Calu3 (cell line): ENCODE results near the gene TSPAN18. TPM values are rescaled to one million over a fixed set of nuclear protein-coding genes. Genes with fewer than 3 reads are reported as not detected.

Experiments
- BruUV-seq: library from RNA; stranded (reverse); fragments of 400-500 nt; replicated peaks from 2 replicates; lab custom pipeline; 2021; lab: Mats Ljungman, UMichigan
- CTCF ChIA-PET: fragments of 300-600 bp; sonication (Branson Sonifier 250); formaldehyde crosslinking; loops from one replicate; lab custom pipeline; 2022; ENCODE audit warnings: antibody characterized with exemption; lab: Charles Lee
- DNase-seq: peaks from one replicate; pipeline ENCODE4 v3.0.0; 2022
- H3K27ac Mint-ChIP-seq: one replicate; pipeline ENCODE4 v1.8.0; 2022; ENCODE audit warnings: mixed read lengths; ENCODE audit not compliant: unreplicated experiment
- H3K27me3 Mint-ChIP-seq: one replicate; pipeline ENCODE4 v1.8.0; 2022; ENCODE audit warnings: mixed read lengths; ENCODE audit not compliant: unreplicated experiment
- H3K36me3 Mint-ChIP-seq: one replicate; pipeline ENCODE4 v1.8.0; 2022; ENCODE audit warnings: mild to moderate bottlenecking, moderate library complexity, mixed read lengths; ENCODE audit not compliant: insufficient read depth, unreplicated experiment
- H3K4me1 Mint-ChIP-seq: one replicate; pipeline ENCODE4 v1.8.0; 2022; ENCODE audit warnings: mild to moderate bottlenecking, low read depth, mixed read lengths; ENCODE audit not compliant: unreplicated experiment
- H3K4me3 Mint-ChIP-seq: one replicate; pipeline ENCODE4 v1.8.0; 2022; ENCODE audit warnings: mild to moderate bottlenecking, low read depth, moderate library complexity, mixed read lengths; ENCODE audit not compliant: unreplicated experiment
- H3K9me3 Mint-ChIP-seq: one replicate; pipeline ENCODE4 v1.8.0; 2022; ENCODE audit warnings: low read depth, mixed read lengths; ENCODE audit not compliant: unreplicated experiment
- CTCF ChIP-seq: fragments of 200-600 bp; IDR thresholded peaks from one replicate; pipeline ENCODE4 v1.8.0; 2022; ENCODE audit warnings: antibody characterized with exemption; ENCODE audit not compliant: unreplicated experiment
- intact Hi-C: fragments of 100-400 bp; cut with micrococcal nuclease; formaldehyde crosslinking; loops from one replicate; pipeline ENCODE4 v1.10.0; 2022; ENCODE audit not compliant: unreplicated experiment
- total RNA-seq: library from RNA; stranded (reverse); gene quantifications from 2 replicates; pipeline ENCODE4 v1.2.3, GENCODE V29; 2022

Gene TSPAN18
- total RNA-seq, 1 experiment from 2014 or later, result not detected

- CTCF ChIA-PET, result no interaction called here
- no peak for DNase-seq
- Mint-ChIP-seq H3K27me3 (peaks cover 40% of the 10 kb centered on the region), H3K27ac (peak overlapping the region; percentile 75), H3K4me3 (no peak overlapping the region), H3K4me1 (peaks cover 27% of the 10 kb centered on the region), H3K36me3 (no peaks in the 10 kb centered on the region), H3K9me3 (no peaks in the 10 kb centered on the region)
- BruUV-seq, result no TSS peak
- intact Hi-C loops, result no loop called here
- TF ChIP-seq CTCF, result no peak
Observed at GRCh38 chr11:44852952-44853351, 126.2 kb downstream of the TSPAN18 start.

GRCh38 chr11:44853666-44854065 lies 126.9 kb downstream of the TSPAN18 start:
- no peaks in the 10 kb centered on the region for H3K9me3 Mint-ChIP-seq
- no peak overlapping the region for H3K4me3 Mint-ChIP-seq
- H3K36me3 Mint-ChIP-seq, result no peaks in the 10 kb centered on the region
- H3K27ac Mint-ChIP-seq, result no peak overlapping the region
- no TSS peak for BruUV-seq
- intact Hi-C loops, result no loop called here
- peaks cover 27% of the 10 kb centered on the region for H3K4me1 Mint-ChIP-seq
- peaks cover 40% of the 10 kb centered on the region for H3K27me3 Mint-ChIP-seq
- DNase-seq, result no peak
- TF ChIP-seq CTCF, result no peak
- CTCF ChIA-PET, result interaction anchor here (0.6 kb wide), 2 partner anchors 30 to 285 kb away, joined by 3 to 8 read pairs; no protein-coding TSS in a partner anchor

GRCh38 chr11:44854086-44854485 lies 127.3 kb downstream of the TSPAN18 start:
- H3K4me1 Mint-ChIP-seq, result peaks cover 27% of the 10 kb centered on the region
- TF ChIP-seq CTCF, result no peak
- DNase-seq, result peak; percentile 44
- H3K27me3 Mint-ChIP-seq, result peaks cover 40% of the 10 kb centered on the region
- H3K36me3 Mint-ChIP-seq, result no peaks in the 10 kb centered on the region
- peak overlapping the region; percentile 61 for H3K27ac Mint-ChIP-seq
- no TSS peak for BruUV-seq
- intact Hi-C loops, result no loop called here
- CTCF ChIA-PET, result interaction anchor here (0.6 to 1.7 kb wide), 3 partner anchors 12 to 285 kb away, joined by 3 to 8 read pairs (median 4); no protein-coding TSS in a partner anchor
- no peak overlapping the region for H3K4me3 Mint-ChIP-seq
- H3K9me3 Mint-ChIP-seq, result no peaks in the 10 kb centered on the region

- Mint-ChIP-seq H3K27ac (peak overlapping the region; percentile 61), H3K9me3 (no peaks in the 10 kb centered on the region), H3K36me3 (no peaks in the 10 kb centered on the region), H3K4me1 (peaks cover 27% of the 10 kb centered on the region), H3K27me3 (peaks cover 48% of the 10 kb centered on the region), H3K4me3 (no peak overlapping the region)
- CTCF ChIA-PET, result interaction anchor here (0.6 to 1.7 kb wide), 2 partner anchors 11 to 54 kb away, joined by 3 to 4 read pairs; no protein-coding TSS in a partner anchor
- TF ChIP-seq CTCF, result no peak
- intact Hi-C loops, result no loop called here
- no TSS peak for BruUV-seq
- no peak for DNase-seq
Observed at GRCh38 chr11:44854741-44855492, 128.2 kb downstream of the TSPAN18 start.
